H1 (cell line): ENCODE results near the gene BPIFB2.

ENCODE experiments used
- BACH1 ChIP-seq: IDR thresholded peaks from 2 replicates; pipeline ENCODE4 v1.6.1; 2012; ENCODE audit warnings: low read length, improper control_type of control experiment
- BCL11A ChIP-seq, 2 experiments: IDR thresholded peaks; one replicate each; pipeline ENCODE4 v1.6.1; 2011; ENCODE audit warnings: low read depth in 2 of 2, low read length in 2 of 2, mild to moderate bottlenecking in 2 of 2
- CTCF ChIP-seq, 3 experiments: IDR thresholded peaks; 1 replicate in 2 of 3; 2 replicates in 1 of 3; pipeline versions ENCODE4 v1.5.1 to v1.6.1; 2011; ENCODE audit warnings: low read length in 3 of 3, mild to moderate bottlenecking in 3 of 3, inconsistent platforms in 2 of 3, low read depth in 1 of 3, moderate library complexity in 1 of 3; ENCODE audit not compliant: insufficient read depth in 1 of 3; ENCODE audit errors: control extremely low read depth in 1 of 3
- EP300 ChIP-seq, 2 experiments: IDR thresholded peaks; 1 replicate in 1 of 2; 2 replicates in 1 of 2; pipeline ENCODE4 v1.6.1; 2011 to 2012; ENCODE audit warnings: low read depth in 2 of 2, low read length in 2 of 2, mild to moderate bottlenecking in 2 of 2, borderline replicate concordance in 1 of 2, inconsistent platforms in 1 of 2, moderate library complexity in 1 of 2
- HDAC6 ChIP-seq: IDR thresholded peaks from one replicate; pipeline ENCODE4 v1.7.1; 2012; ENCODE audit warnings: low read depth, mild to moderate bottlenecking, inconsistent platforms, low read length, moderate library complexity
- POLR2A ChIP-seq, 2 experiments: IDR thresholded peaks; 1 replicate in 1 of 2; 2 replicates in 1 of 2; pipeline ENCODE4 v1.6.1; 2011; ENCODE audit warnings: low read depth in 2 of 2, low read length in 2 of 2, mild to moderate bottlenecking in 2 of 2; ENCODE audit errors: control extremely low read depth in 1 of 2
- SUZ12 ChIP-seq: fragments of 200-600 bp; sonication (generic); IDR thresholded peaks from 2 replicates; pipeline ENCODE4 v1.6.1; 2012; ENCODE audit warnings: mild to moderate bottlenecking, inconsistent platforms, low read length, moderate library complexity, mixed read lengths
- YY1 ChIP-seq: IDR thresholded peaks from 2 replicates; pipeline ENCODE4 v1.6.1; 2011; ENCODE audit warnings: low read depth, mild to moderate bottlenecking, low read length

- TF ChIP-seq SUZ12 (no peak), HDAC6 (no peak), CTCF (IDR thresholded peaks at IDR 0.05; ENCODE audit: control extremely low read depth in 1 of 3, insufficient read depth in 1 of 3, low read depth in 1 of 3, low read length in 3 of 3) (no peak), POLR2A (IDR thresholded peaks at IDR 0.05; ENCODE audit: control extremely low read depth in 1 of 2, low read depth in 2 of 2, low read length in 2 of 2) (no peak), EP300 (IDR thresholded peaks at IDR 0.05; ENCODE audit: borderline replicate concordance in 1 of 2, low read depth in 2 of 2, low read length in 2 of 2) (no peak), BACH1 (no peak), BCL11A (IDR thresholded peaks at IDR 0.05; ENCODE audit: low read depth in 2 of 2, low read length in 2 of 2) (no peak), YY1 (no peak)
Measured at GRCh38 chr20:33069673-33070072, 62.2 kb downstream of the BPIFB2 start.
